Measurements from ENCODE around the gene TMA7. TPM values are rescaled to one million over a fixed set of nuclear protein-coding genes. Genes with fewer than 3 reads are reported as not detected.

TMA7 gene
- polyA plus RNA-seq, 1 donor from 2014 or later: 1,747 TPM

DNA sequence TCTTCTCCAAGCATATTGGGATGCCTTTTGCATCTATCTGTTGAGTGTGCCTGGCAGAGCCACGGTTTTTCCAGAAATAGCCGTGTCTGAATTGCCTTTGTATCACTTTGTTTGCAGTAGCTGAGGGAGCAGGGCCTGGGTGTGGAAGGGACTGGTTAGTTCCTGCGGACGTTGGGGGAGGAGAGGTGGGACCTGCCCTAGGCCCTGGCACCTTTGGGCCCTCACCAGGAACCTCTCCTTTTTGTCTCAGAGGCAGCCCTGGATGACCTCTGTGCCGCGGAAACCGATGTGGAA, 25.1 kb downstream of the TMA7 start:
- Histone ChIP-seq H3K9me3 (ENCODE audit: low read length) (no peaks in the 10 kb centered on the region), H2AFZ (ENCODE audit: low read depth, low read length) (no peak overlapping the region), H3K9ac (ENCODE audit: low read length) (no peak overlapping the region), H3K27me3 (ENCODE audit: insufficient read depth, low read depth, low read length) (no peaks in the 10 kb centered on the region), H3K79me2 (replicated peaks; ENCODE audit: insufficient read depth, low read length) (no peaks in the 10 kb centered on the region), H3K4me2 (ENCODE audit: low read length) (no peak overlapping the region), H3K27ac (ENCODE audit: low read length) (no peak overlapping the region), H3K4me3 (ENCODE audit: low read length) (no peak overlapping the region), H3F3A (ENCODE audit: insufficient read depth, low read length, poor library complexity, severe bottlenecking) (no peaks in the 10 kb centered on the region), H4K20me1 (ENCODE audit: insufficient read depth) (no peaks in the 10 kb centered on the region), H3K36me3 (ENCODE audit: insufficient read depth, low read length) (no peaks in the 10 kb centered on the region), H3K9me2 (ENCODE audit: insufficient read depth, low read length) (no peaks in the 10 kb centered on the region)
- no peak for TF ChIP-seq SMC3 (conservative IDR thresholded peaks at IDR 0.05; ENCODE audit: poor library complexity)

DNA sequence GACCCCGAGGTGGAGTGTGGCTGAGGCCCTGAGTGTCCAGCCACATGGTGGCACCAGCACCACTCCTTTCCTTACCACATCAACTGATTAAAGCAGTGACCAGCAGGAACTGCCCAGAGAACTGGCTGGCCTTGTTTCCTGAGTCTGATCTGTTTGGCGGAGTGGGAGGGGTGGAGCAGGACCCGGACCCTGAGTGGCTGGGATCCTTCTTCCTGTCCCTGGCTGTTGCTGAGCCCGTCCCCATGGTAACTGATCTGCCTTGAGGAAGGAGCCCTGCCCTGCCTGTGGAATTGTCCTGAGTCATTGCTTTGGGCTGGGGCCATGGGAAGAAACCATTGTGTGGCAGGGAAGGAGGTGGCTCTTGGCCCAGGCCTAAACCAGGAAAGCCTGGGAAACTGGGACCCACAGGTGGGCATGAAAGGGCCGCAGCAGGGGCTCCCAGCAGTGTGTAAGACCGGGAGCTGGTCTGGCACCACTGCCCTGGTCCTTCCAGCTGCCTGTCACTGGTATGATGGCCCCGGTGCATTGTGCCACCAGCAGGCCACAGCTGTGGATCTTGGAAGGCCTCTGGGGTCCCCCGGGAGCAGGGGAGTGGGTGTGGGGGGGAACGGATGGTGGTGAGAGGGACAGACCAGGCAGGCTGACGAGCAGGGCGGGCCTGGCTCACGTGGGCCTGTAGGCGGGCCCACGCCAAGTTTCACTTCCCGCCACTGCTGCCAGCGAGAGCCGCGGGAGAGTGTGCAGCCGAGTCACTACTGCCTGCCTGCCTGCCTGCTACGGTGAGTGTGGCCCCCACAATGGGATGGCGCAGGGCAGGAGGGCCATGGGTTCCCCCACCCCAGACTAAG, 25.7 kb downstream of the TMA7 start:
- H3F3A ChIP-seq (ENCODE audit: insufficient read depth, low read length, poor library complexity, severe bottlenecking): no peaks in the 10 kb centered on the region
- peak overlapping the region; percentile 31 for H3K9ac ChIP-seq (ENCODE audit: low read length)
- H3K9me3 ChIP-seq (ENCODE audit: low read length): no peaks in the 10 kb centered on the region
- no peak overlapping the region for H3K4me2 ChIP-seq (ENCODE audit: low read length)
- no peaks in the 10 kb centered on the region for H3K79me2 ChIP-seq (replicated peaks; ENCODE audit: insufficient read depth, low read length)
- H3K9me2 ChIP-seq (ENCODE audit: insufficient read depth, low read length): no peaks in the 10 kb centered on the region
- H3K36me3 ChIP-seq (ENCODE audit: insufficient read depth, low read length): no peaks in the 10 kb centered on the region
- peak overlapping the region; percentile 39 for H3K27ac ChIP-seq (ENCODE audit: low read length)
- H3K4me3 ChIP-seq (ENCODE audit: low read length): no peak overlapping the region
- H2AFZ ChIP-seq (ENCODE audit: low read depth, low read length): no peak overlapping the region
- H4K20me1 ChIP-seq (ENCODE audit: insufficient read depth): no peaks in the 10 kb centered on the region
- H3K27me3 ChIP-seq (ENCODE audit: insufficient read depth, low read depth, low read length): no peaks in the 10 kb centered on the region
- TF ChIP-seq MXI1 (conservative IDR thresholded peaks at IDR 0.05; ENCODE audit: poor library complexity, severe bottlenecking) (no peak), POLR2AphosphoS5 (IDR thresholded peaks at IDR 0.05) (no peak), RAD21 (conservative IDR thresholded peaks at IDR 0.05) (peak; percentile 63), EZH2 (IDR thresholded peaks at IDR 0.05; ENCODE audit: borderline replicate concordance, insufficient read depth, low read length, poor library complexity, severe bottlenecking) (no peak), SMC3 (conservative IDR thresholded peaks at IDR 0.05; ENCODE audit: poor library complexity) (peak; percentile 59), REST (IDR thresholded peaks at IDR 0.05; ENCODE audit: borderline replicate concordance) (no peak), TAF1 (IDR thresholded peaks at IDR 0.05; ENCODE audit: low read depth) (no peak), EP300 (conservative IDR thresholded peaks at IDR 0.05; ENCODE audit: poor library complexity, severe bottlenecking) (no peak)
- TF ChIP-seq, protein P1, sequence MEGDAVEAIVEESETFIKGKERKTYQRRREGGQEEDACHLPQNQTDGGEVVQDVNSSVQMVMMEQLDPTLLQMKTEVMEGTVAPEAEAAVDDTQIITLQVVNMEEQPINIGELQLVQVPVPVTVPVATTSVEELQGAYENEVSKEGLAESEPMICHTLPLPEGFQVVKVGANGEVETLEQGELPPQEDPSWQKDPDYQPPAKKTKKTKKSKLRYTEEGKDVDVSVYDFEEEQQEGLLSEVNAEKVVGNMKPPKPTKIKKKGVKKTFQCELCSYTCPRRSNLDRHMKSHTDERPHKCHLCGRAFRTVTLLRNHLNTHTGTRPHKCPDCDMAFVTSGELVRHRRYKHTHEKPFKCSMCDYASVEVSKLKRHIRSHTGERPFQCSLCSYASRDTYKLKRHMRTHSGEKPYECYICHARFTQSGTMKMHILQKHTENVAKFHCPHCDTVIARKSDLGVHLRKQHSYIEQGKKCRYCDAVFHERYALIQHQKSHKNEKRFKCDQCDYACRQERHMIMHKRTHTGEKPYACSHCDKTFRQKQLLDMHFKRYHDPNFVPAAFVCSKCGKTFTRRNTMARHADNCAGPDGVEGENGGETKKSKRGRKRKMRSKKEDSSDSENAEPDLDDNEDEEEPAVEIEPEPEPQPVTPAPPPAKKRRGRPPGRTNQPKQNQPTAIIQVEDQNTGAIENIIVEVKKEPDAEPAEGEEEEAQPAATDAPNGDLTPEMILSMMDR (IDR thresholded peaks at IDR 0.05; ENCODE audit: poor library complexity, severe bottlenecking): peak; percentile 58

Measured in neural cell (in vitro differentiated cells).